Daoy (cell line): ENCODE data around the gene SMYD3. TPM values are rescaled to one million over a fixed set of nuclear protein-coding genes. Genes with fewer than 3 reads are reported as not detected.

Experiments
- DNase-seq: peaks from one replicate; pipeline ENCODE4 v3.0.0-alpha.2; 2015; ENCODE audit warnings: low read depth
- total RNA-seq: library from RNA; depleted of rRNA; stranded (reverse); fragments of >200 nt; shearing (Covaris generic); gene quantifications from 2 replicates; pipeline ENCODE4 v1.2.3, GENCODE V29; 2014

SMYD3 gene
- total RNA-seq, 1 experiment from 2014 or later: 21.4 TPM

DNA sequence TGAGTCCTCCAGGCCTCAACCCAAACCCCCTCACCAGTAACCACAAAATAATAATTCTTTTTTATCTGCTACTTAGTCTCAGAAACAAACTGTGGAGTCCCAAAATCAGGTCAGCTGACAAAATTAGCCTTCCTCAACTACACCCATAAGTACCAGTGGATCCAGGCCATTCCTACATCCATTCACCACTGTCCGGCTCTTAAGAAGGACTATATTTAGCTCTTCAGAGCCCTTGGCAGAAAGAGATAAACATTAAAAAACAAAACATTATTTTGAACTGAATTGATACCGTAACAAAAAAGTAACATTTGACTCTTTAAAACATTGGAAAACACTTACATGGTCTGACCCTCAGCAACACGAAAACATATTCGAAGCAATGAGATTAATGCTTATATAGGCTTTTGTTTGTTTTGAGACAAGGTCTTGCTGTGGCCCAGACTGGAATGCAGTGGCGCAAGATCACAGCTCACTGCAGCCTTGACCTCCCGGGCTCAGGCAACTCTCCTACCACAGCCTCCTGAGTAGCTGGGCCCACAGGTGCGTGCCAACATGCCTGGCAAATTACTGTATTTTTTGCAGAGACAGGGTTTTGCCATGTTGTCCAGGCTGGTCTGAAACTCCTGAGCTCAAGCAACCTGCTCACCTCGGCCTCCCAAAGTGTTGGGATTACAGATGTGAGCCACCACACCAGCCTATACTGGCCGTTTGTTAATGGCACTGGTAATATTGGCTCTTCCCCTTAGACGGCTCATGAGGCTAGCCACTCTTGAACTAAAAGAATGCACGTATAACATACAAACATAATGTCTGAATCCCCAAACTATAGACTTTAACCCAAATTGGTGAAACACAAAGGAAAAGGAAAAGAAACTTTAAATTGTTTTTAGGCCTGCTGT is 330.7 kb downstream of the SMYD3 start:
- DNase-seq: no peak

DNA sequence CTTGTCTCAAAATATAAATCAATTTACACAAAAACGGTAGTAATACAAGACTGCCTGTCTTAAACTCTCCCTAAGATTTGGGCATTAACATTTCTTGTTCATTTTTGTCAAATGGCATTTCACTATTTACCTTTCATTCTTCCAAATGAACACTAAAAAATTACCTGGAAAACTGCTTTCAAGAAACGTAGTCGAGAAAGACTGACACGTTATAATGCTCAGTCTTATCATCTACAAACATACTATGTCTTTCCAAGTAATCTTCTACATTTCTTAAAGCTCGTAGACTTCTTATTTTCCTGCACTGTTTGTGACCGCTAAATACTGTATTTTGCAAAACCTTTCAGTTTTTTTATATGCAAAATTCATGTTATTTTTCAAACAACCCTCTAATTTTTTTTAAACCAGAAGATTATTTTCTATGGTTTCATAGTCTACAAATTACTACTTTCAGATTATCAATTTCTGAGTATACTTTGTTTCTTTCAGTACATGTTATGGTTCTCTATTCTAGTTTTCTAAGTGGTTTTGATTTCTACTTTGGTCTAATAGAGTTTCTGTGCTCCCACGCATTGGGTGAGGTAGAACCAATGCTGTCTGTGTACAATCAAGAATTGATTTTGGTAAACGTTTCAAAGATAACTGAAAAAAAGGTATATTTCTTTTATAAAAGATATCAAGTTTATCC is 336.4 kb downstream of the SMYD3 start:
- DNase-seq: no peak

DNA sequence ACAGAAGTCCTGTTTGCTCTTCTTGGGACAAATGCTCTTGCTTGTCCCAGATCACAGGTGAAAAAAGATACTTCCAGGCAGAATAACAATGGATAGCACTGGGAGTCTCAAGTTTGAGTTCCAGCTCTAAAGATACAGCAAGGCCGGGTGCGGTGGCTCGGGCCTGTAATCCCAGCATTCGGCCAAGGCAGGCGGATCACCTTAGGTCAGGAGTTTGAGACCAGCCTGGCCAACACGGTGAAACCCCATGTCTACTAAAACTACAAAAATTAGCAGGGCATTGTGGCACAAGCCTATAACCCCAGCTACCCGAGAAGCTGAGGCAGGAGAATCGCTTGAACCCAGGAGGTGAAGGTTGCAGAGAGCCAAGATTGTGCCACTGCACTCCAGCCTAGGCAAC is 337.6 kb downstream of the SMYD3 start:
- no peak for DNase-seq

DNA sequence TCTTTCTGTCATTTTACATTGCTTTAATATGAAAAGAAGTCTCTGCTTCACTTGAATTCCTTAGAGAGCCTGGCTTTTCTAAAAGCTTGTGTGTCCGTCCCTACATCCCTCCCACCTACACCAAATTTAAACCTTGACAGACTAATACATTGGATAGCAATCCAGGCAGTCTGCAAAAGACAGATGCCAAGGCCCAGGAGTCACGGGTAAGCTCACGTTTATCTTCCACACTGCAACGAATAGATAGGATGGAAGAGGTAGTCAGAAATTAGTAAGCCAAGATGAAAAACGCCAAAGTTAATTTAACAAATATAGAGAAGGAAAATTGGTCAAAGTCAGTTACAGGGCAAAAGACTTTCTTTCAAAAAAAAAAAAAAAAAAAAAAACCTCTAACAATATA is 338.1 kb downstream of the SMYD3 start:
- no peak for DNase-seq

DNA sequence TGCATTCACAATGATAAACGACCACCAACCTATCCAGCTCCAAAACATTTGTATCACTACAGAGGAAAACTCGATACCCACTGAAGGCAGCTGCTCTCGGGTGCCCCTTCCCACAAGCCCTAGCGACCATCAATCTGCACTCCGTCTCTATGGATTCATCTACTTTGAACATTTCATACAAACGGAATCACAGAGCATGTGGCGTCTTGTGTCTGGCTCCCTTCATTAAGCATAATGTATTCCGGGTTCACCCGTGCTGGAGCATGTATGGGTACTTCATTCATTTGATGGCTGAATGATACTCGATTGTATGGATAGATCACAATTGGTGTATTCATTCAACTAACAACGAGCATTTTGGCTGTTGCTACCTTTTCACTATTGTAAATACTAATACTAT is 340.2 kb downstream of the SMYD3 start:
- DNase-seq: no peak

DNA sequence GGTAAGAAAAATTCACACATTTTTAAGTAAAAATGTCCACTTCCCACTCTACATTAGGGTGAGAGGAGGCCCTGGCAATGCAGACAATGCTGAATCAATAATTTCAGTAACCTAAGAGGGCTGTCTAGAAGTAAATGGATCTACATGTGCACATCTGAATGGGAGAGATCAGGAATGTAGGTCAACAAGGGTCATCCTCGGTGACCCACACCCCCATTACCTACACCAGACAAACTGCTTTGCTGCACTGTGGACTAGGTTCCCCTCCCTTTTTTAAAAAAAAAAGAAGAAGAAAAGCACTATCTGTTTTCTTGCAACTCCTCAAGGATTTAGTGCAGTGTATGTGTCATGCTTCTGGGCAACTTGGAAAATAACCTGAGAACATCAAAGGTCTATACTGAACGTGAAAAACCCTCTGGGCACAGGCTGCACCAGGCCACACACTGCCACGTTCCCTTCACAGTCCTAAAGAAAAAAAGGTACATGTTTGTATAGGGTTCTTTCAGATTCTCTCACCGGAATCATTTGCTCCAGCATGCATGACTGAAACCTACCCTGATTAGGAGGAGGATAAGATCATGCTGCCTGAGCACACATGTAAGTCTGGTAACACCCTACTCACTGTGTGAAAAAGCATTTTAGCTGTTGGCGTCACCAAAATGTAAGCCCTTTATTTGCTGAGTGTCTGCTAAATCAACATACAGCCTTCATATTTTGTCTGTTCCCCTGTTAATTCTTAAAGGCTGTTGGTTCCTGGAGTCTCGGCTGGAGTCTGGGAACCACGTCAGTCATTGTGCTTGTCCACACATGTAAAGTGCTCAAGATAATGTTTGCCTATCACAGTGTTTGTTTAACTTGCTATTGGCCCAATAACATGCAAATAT is 341.0 kb downstream of the SMYD3 start:
- no peak for DNase-seq

DNA sequence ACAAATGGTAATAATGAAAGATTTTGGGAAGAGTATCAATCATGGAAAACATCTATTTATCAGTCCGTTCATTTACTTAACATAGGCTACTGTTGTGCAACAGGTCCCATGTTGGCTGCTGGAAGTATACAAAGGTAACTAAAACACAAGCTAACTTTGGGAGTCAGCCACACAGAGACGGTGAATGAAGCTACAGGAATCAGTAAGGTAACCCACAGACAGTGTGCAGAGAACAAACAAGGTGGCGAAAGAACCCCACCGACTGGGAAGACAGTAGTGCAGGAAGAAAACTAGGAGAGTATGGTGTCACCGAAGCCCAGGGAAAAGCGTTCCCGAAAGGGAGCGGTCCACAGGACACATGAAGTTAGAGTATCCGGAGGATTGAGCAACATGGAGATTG is 342.3 kb downstream of the SMYD3 start:
- no peak for DNase-seq

DNA sequence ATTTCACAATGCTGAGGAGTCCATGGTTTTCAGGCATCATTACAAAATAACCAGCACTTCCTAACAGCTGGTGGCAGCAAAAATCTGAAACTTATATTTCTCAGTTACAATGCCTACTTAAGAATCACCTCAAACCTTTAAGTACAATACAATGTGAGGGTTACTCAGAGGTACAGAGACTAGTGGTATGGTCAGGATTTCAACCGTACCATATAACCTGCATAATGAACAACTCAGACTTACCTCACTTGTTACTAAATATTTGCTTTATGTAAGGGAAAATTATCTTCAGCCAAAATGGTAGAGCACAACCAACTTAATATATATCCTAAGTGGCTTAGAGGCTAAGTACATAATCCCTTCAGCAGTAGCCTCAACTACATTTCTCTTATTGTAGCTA is 344.5 kb downstream of the SMYD3 start:
- no peak for DNase-seq

DNA sequence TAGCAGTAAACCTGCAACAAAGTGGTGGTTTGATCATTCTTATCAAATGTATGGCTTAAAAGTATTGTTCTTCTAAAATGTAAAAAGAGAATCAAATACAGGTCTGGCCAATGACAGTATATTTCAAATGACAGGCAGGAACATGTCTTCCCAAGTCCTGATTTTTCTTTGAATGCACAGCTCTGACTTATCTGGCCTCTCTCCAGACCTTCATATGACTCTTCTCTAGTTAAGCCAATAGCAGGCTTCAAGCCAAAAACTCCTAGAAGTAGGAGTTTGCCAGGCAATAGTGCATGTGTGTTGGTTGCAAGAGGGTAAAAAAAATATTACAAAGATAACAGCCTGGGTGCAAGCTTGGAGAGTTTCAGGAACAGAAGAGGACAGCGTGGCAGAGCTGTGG is 345.5 kb downstream of the SMYD3 start:
- peak; percentile 35 for DNase-seq

DNA sequence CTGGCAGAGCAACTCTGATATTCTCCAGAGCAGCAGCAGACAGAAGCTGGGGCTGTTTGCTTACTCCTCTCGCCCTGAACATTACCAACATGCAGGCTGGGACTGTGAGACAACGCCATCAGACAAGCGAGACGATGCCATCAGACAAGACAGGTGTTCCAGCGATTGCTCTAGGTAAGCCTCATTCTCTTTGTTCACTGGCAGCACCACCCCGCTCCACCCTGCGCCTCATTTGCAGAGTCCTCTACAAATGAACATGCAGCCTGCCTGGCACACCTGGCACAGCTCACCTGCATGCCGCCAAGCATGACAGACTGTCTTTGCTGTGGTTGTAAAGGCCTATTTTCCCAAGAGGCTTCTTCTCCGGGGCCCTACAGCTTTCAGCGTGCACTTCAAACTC is 346.2 kb downstream of the SMYD3 start:
- DNase-seq: no peak

DNA sequence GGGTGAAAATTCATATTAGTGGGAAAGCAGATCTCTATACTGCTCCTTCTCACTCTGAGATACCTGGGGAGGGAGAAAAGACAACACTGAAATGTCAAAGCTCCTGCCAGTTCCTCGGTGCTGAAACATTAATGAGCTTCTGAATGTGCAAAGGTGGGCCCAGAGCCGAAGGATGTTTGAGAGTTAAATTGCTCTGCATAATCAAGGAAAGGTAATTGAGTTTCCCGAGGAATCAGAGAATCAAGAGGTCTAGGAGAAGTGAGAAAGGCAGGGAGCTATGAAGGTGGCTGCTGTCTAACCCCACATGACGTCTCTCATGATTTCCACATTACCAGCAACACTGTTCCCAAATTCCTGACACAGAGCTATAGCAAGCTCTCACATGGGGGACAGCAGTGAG is 346.7 kb downstream of the SMYD3 start:
- no peak for DNase-seq

DNA sequence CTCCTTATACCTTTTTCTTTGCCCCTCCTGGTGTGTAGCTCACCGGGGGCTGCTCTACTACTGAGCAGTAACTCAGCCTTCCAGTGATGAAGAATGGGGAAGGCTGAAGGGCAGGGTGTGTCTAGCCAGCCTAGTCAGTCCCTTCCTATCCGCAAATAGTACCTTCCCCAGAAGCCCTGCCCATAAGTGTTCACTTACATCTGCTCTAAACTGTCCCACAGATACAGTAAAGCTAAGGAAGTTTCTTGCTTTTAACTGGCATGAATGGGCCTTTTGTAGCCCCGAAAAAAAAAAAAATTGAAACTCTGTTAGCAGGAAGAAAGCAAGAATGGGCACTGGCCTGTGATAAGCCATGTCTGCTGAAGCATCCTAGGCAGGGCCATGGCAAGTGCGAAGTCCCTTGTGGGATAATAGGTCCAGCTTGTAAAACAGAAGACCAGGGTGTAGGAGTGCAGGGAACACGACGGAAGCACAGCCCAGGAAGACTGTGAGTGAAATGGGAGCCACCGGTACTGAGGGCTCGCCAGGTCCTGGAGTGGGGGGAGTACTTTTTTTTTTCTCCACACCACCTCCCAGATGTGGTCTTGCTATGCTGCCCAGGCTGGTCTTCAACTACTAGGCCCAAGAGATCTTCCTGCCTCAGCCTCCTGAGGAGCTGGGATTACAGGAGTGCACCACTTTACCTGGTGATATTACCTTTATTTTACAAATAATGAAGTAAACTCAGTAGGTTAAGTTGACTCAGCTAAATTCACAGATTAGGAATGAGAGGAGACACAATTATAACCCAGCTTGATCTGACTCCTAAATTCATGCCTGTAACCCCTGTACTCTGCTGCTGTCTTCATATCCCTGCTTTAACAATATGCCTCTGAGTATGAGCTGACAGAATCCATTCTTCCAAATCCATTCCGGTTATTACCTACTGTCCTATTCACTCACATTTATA is 347.5 kb downstream of the SMYD3 start:
- DNase-seq: no peak

DNA sequence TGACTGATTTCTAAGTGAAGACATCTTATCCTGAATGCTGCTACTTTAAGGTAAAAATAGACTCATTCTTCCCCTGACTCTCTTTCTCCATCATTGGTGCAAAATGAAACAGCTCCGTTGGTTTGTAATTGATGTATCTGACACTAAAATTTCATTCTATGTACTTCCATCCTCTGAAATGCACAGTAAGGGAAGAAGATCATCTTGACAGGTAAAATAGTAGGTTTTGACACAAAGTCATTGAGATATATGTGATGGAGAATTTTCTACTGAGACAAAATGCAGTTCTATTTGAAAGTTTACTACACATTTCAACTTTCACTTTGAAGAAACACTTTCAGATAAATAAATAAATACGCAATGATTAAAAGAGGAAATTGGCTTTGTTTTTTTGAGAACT is 348.9 kb downstream of the SMYD3 start:
- DNase-seq: no peak

DNA sequence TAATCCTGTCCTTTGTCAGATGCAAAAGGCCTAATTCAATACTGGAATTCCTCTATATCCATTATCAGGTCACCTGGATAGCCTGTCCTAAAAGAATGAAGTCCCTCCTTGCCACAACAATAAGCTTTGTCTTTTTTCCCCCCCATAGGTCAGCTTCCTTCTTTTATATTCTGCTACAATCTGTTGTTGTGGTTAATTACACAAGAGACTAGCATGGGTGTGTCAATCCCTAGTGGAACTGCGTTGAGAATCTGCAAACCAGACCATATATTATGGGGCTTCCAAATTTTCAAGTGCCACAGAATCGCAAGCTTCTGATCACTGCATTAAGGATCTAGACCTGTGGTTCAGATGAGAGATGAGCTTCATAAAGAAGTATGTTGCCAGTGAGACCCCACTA is 349.6 kb downstream of the SMYD3 start:
- DNase-seq: no peak

DNA sequence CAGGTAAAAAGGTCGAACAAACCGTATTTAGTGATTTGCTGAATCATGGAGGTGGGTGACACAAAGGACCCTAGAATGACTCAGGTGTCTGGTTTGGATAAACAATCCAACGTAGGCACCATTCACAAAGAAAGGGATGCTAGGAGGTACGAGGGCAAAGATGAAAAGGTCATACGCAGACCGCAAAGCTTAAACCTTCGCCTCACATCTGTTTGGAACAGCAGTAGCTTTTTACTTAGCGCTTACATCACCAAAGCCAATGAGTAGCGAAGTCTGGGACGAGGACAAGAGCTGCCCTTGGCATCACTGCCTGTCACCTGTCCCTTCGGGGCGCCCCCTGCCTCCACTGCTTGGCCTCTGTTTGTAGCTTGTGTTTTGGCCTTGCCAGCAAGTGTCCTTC is 350.2 kb downstream of the SMYD3 start:
- no peak for DNase-seq

DNA sequence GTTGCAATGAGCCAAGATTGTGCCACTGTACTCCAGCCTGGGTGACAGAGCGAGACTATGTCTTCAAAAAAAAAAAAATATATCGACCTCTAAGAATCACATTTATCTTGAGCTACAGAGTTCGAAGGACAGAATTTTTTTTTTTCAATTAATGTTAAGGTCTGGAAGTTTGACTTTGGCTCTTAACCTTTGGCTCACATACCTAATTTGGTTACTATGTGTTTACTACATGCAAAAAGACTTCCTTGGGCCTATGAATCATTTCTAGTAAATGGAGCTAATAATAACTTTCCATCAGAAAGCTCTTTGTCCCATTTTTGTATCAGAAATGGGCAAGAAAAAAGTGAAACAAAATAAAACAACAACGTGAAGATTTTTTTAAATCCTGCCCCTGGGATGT is 351.2 kb downstream of the SMYD3 start:
- no peak for DNase-seq

DNA sequence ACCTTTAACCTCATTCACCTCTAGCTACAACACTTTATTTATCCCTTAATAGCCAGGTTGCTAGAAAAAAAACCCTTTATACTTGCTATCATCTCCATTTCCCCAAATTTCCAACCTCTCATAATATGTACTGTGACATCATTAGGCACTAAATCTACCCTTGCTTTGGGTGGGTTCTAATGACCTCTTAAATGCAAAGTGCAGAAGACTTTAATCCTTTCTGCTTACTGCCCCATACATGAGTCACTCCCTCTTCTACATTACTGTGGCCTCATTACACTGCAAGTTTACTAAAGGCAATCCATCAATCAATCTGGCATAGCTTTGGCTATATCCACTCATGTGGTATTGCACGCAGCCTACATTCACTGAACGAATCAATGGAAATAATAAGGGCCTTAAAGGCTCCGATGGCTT is 353.3 kb downstream of the SMYD3 start:
- peak; percentile 8 for DNase-seq

DNA sequence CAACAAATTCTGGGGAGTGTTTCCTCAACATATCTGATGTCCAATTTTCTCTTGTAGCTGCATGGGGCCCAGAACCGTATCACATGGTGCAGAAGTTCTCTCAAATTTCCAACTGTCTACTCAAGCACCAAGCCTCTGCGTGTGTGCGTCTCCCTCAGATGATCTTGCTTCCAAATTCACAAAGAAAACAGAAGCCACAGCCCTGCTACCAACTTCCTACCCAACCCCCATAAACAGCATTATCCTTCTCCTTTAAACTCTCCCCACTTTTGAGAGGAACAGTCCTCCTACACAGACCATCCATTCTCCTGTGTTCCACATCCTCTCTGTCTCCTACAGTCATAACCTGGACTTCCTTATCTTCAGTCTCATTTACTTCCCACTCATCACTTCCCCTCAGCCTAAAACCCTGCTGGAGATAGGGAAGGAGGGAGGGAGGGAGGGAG is 354.1 kb downstream of the SMYD3 start:
- DNase-seq: no peak

DNA sequence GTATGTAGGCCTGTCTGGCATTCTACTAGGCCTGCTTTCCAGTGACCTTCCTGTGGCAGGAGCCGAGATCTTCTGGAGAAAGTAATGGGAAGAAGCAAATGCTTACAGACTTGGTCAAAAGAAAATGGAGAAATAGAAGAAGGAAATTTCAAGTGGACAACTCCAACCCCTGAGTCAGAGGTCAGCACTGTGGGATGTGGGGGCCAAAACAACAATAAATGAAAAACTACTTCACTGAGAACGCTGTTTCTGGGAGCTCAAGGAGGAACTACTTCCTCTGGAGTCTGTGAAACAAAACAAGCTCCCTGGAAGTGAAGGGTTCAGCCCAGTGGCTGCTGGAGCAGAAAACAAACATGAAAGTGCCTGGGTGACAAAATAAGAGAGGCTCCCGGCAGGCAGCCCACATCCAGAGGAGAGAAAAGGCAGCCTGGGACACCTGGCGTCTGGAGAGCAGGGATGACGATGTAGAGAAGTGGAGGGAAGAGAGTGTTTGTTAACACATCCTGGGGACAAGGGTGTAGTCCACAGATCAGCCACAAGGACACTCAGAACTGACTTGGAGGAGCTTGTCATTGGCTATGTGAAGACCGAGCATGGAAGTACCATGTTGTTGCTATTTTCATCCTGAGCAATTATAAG is 355.2 kb downstream of the SMYD3 start:
- DNase-seq: no peak

DNA sequence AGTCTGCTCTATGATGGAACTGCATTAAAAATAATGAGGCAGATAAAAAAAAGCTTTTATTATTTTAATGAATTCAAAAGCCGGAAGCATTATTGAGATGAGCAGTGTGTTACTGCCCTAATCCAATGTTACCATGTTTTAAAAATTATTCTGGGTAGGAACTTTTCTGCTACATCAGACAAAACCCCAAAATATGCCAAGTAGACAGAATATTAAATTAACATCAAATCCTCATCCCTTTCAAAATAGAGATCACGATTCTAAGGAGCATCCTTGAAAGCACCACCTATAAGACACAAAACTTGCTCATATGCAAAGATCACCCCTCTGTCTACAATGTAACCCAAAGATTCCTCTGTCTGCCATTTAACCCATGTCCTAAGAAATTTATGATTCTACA is 357.5 kb downstream of the SMYD3 start:
- no peak for DNase-seq
